Endothelial cell (in vitro differentiated cells): ENCODE results near the gene KPNA1. TPM values are rescaled to one million over a fixed set of nuclear protein-coding genes. Genes with fewer than 3 reads are reported as not detected.

Experiments
- DNase-seq: peaks from one replicate; pipeline ENCODE4 v3.0.0; 2021; ENCODE audit warnings: low spot score
- H3K27ac Mint-ChIP-seq: one replicate; pipeline ENCODE4 v1.8.0; 2021; ENCODE audit warnings: mixed read lengths, inconsistent platforms; ENCODE audit not compliant: unreplicated experiment
- H3K27me3 Mint-ChIP-seq: one replicate; pipeline ENCODE4 v1.8.0; 2021; ENCODE audit warnings: mild to moderate bottlenecking, moderate library complexity, mixed read lengths, inconsistent platforms; ENCODE audit not compliant: unreplicated experiment
- H3K36me3 Mint-ChIP-seq: one replicate; pipeline ENCODE4 v1.8.0; 2021; ENCODE audit warnings: mild to moderate bottlenecking, low read depth, mixed read lengths, inconsistent platforms; ENCODE audit not compliant: unreplicated experiment
- H3K4me1 Mint-ChIP-seq: one replicate; pipeline ENCODE4 v1.8.0; 2021; ENCODE audit warnings: mild to moderate bottlenecking, mixed read lengths, inconsistent platforms; ENCODE audit not compliant: unreplicated experiment
- H3K4me3 Mint-ChIP-seq: one replicate; pipeline ENCODE4 v1.8.0; 2021; ENCODE audit warnings: mild to moderate bottlenecking, mixed read lengths, inconsistent platforms; ENCODE audit not compliant: unreplicated experiment
- H3K9me3 Mint-ChIP-seq: one replicate; pipeline ENCODE4 v1.8.0; 2021; ENCODE audit warnings: mixed read lengths, inconsistent platforms; ENCODE audit not compliant: unreplicated experiment
- total RNA-seq: library from RNA; stranded (reverse); fragmentation: NEBNext Ultra II Directional; extraction: Animal tissue kit (Norgen Biotek cat#: 25700); gene quantifications from one replicate; pipeline ENCODE4 v1.2.1, GENCODE V29; 2021; ENCODE audit not compliant: unreplicated experiment
- TF ChIP-seq, protein P1 (sequence below): fragments of 200-600 bp; sonication (generic); IDR thresholded peaks from one replicate; pipeline ENCODE4 v1.5.0; 2021; ENCODE audit warnings: antibody characterized with exemption; ENCODE audit not compliant: unreplicated experiment

KPNA1 gene
- total RNA-seq, 1 donor from 2014 or later: 87.2 TPM

DNA sequence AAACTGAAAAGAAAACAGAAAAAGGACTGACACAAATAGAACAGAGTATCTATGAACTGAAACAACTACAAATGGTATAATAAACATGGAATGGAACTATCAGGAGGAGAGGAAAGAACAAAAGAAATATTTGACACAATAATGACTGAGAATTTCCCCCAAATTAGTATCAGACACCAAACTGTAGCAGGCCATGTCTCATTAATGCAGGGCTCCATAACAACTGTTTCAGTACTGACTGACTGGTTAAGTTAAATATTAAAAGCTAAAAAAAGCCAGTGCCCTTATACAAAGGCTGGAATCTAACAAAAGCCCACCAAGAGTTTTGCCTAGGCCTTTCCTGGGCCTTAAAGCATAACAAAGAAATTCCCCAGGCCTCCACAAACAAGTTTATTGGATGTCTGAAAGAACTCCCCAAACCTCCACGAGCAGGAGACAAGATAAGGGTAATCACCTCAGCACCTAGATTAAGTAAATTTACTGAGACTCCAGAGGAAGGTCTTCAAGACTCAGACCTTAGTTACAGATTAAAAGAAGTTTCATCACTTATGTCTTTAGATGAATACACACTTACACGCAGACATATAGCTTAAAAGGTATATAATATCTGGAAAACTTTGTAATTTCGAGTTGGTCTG lies 45.7 kb downstream of the KPNA1 start:
- no peak for DNase-seq
- H3K4me3 Mint-ChIP-seq: no peak overlapping the region
- H3K4me1 Mint-ChIP-seq: peaks cover 15% of the 10 kb centered on the region
- peak overlapping the region; percentile 13 for H3K27ac Mint-ChIP-seq
- H3K36me3 Mint-ChIP-seq: peaks cover 8% of the 10 kb centered on the region
- H3K27me3 Mint-ChIP-seq: peaks cover 2% of the 10 kb centered on the region
- TF ChIP-seq, protein P1, sequence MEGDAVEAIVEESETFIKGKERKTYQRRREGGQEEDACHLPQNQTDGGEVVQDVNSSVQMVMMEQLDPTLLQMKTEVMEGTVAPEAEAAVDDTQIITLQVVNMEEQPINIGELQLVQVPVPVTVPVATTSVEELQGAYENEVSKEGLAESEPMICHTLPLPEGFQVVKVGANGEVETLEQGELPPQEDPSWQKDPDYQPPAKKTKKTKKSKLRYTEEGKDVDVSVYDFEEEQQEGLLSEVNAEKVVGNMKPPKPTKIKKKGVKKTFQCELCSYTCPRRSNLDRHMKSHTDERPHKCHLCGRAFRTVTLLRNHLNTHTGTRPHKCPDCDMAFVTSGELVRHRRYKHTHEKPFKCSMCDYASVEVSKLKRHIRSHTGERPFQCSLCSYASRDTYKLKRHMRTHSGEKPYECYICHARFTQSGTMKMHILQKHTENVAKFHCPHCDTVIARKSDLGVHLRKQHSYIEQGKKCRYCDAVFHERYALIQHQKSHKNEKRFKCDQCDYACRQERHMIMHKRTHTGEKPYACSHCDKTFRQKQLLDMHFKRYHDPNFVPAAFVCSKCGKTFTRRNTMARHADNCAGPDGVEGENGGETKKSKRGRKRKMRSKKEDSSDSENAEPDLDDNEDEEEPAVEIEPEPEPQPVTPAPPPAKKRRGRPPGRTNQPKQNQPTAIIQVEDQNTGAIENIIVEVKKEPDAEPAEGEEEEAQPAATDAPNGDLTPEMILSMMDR: no peak
- no peaks in the 10 kb centered on the region for H3K9me3 Mint-ChIP-seq

DNA sequence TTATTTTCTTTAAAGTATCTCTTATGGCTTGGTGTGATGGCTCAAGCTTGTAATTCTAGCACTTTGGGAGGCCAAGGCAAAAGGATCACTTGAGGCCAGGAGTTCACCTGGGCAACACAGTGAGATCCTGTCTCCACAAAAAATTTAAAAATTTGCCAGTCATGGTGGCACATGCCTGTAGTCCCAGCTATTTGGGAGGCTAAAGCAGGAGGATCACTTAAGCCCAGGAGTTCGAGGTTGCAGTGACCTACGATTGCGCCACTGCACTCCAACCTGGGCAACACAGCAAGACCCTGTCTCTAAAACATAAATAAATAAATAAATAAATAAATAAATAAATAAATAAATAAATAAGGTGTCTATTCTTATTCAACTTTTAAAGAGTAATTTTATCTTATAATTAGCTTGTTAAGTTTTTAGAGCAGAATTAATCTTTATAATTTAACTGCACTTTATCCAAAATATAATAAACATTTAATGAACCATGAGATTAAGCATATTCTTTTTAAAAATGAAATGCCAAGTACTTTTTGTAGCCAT lies 48.0 kb downstream of the KPNA1 start:
- H3K4me1 Mint-ChIP-seq: peaks cover 18% of the 10 kb centered on the region
- H3K36me3 Mint-ChIP-seq: peaks cover 8% of the 10 kb centered on the region
- no peak overlapping the region for H3K4me3 Mint-ChIP-seq
- no peaks in the 10 kb centered on the region for H3K9me3 Mint-ChIP-seq
- DNase-seq: no peak
- peaks cover 2% of the 10 kb centered on the region for H3K27me3 Mint-ChIP-seq
- no peak overlapping the region for H3K27ac Mint-ChIP-seq
- TF ChIP-seq, protein P1: no peak

GRCh38 chr3:122464659-122465058 lies 50.1 kb downstream of the KPNA1 start:
- H3K4me3 Mint-ChIP-seq: no peak overlapping the region
- no peak for DNase-seq
- peaks cover 24% of the 10 kb centered on the region for H3K4me1 Mint-ChIP-seq
- no peaks in the 10 kb centered on the region for H3K27me3 Mint-ChIP-seq
- TF ChIP-seq, protein P1: no peak
- no peaks in the 10 kb centered on the region for H3K9me3 Mint-ChIP-seq
- H3K27ac Mint-ChIP-seq: no peak overlapping the region
- H3K36me3 Mint-ChIP-seq: peaks cover 8% of the 10 kb centered on the region

DNA sequence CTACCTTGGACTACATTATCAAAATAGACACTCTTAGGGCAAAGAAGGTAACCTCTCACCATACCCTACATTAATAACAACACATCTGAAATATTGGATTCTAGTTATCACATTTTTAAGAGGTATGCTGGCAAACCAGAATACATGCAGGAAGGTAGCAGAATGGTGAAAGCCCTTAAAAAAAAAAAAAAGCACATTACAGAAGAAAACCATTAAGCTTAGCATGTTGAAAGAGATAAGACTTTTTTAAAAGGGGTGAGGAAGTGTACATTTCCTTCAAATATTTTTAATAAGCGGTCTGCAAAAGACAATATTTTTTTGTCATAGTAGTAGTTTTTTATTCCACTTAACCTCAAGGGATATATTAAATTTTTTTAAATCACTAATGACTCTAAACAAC lies 52.3 kb downstream of the KPNA1 start:
- Mint-ChIP-seq H3K27ac (no peak overlapping the region), H3K4me1 (peaks cover 11% of the 10 kb centered on the region), H3K36me3 (peaks cover 21% of the 10 kb centered on the region), H3K27me3 (no peaks in the 10 kb centered on the region), H3K4me3 (no peak overlapping the region), H3K9me3 (no peaks in the 10 kb centered on the region)
- TF ChIP-seq, protein P1: no peak
- no peak for DNase-seq

- Mint-ChIP-seq H3K27ac (peak overlapping the region; percentile 34), H3K9me3 (no peaks in the 10 kb centered on the region), H3K27me3 (no peaks in the 10 kb centered on the region), H3K4me3 (no peak overlapping the region), H3K36me3 (peaks cover 18% of the 10 kb centered on the region), H3K4me1 (peaks cover 11% of the 10 kb centered on the region)
- TF ChIP-seq, protein P1: no peak
- DNase-seq: no peak
Measured at GRCh38 chr3:122461806-122462205, 52.9 kb downstream of the KPNA1 start.
